GM21381 (cell line): ENCODE results near the gene FGR.
A peak's percentile ranks its signal among the peaks of the same experiment; 100 is the strongest.
"Not testable (repeated sequence)": the region's sequence is repeated elsewhere in the genome, so short reads cannot be mapped to it uniquely, and the experiment has no call there.

Source experiments
- ATAC-seq: cut with Tn5 transposase; IDR thresholded peaks from one replicate; pipeline ENCODE4 v1.9.1; 2021; ENCODE audit warnings: mild to moderate bottlenecking, moderate library complexity; ENCODE audit not compliant: unreplicated experiment

The FGR gene

DNA sequence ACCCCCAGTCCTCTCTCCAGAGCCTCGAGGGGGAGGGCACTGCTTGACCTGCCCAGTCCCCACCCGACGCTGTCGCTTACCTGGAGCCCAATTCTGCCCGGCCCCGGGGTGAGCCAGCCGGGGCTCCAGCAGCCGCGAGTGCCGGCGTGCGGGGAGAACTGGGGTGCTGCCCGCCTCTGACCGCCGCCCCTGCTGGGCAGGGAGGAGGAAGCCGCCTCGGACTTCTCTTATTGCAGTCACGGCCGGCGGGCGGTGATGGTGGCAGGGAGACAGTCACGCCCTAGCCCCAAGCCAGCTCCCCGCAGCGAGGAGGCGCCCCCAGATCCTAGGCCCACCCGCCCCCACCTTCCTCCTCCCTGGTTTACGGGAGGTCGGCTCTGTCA, at the start of gene FGR:
Gene FGR, minus strand, starts transcription at position 201 of the 383 bp plus-strand sequence. CDS start 11,269 bp downstream, outside the sequence.
- ATAC-seq: no peak

DNA sequence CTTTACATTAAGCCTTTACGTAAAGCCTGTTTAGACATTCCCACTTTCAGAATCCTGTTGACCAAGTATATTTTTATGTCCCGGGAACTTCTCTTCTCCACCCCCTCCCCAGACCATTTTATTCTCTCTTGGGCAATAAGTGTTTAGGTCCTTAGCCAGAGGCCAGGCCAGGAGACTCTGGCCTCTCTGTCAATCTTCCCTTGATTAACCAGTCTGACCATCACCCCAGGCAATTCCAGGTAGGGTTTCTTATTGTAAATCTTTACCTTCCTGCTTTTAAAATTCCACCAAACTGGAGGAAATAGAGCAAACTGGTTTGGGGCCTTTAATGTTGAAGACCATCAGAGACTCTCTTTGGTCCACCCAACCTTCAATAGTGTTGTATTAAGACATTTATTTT, 49.2 kb upstream of the FGR start:
- ATAC-seq: no peak

DNA sequence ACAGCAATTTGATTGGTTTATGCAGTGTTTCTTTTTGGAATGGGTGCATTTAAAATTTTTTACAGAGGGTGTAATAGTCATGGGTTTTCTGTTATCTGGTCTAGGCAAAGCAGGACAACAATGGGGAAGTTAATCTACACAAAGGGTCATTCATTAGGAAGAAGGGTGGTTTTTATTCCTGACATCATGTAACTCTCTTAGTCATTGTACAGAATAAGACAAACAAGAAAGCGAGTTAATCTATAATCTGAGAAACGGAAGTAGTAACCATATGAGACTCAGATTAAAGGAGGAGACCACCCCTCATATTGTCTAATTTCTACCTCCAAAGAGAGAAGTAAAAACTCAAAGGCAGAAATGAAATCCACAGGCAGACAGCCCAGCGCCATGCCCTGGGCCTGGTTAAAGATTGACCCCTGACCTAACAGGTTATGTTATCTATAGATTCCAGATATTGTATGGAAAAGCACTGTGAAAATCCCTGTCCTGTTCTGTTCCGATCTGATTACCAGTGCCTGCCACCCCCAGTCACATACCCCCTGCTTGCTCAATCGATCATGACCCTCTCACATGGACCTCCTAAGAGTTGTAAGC, 47.5 kb upstream of the FGR start:
- no peak for ATAC-seq

DNA sequence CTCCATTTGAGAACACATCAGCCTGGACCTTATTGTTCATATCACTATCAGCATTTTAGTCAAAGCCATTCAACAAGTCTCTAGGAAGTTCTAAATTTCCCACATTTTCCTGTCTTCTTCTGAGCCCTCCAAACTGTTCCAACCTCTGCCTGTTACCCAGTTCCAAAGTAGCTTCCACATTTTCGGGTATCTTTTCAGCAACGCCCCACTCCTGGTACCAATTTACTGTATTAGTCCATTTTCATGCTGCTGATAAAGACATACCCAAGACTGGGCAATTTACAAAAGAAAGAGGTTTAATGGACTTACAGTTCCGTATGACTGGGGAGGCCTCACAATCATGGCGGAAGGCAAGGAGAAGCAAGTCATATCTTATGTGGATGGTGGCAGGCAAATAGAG, 46.6 kb upstream of the FGR start:
- ATAC-seq: not testable (repeated sequence)

DNA sequence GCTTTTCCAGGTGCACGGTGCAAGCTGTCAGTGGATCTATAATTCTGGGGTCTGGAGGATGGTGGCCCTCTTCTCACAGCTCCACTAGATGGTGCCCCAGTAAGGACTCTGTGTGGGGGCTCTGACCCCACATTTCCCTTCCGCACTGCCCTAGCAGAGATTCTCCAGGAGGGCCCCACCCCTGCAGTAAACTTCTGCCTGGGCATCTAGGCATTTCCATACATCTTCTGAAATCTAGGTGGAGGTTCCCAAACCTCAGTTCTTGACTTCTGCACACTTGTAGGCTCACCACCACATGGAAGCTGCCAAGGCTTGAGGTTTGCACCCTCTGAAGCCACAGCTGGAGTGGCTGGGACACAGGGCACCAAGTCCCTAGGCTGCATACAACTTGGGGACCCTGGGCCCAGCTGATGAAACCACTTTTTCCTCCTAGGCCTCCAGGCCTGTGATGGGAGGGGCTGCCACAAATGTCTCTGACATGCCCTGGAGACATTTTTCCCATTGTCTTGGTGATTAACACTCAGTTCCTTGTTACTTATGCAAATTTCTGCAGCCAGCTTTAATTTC, 45.3 kb upstream of the FGR start:
- not testable (repeated sequence) for ATAC-seq

DNA sequence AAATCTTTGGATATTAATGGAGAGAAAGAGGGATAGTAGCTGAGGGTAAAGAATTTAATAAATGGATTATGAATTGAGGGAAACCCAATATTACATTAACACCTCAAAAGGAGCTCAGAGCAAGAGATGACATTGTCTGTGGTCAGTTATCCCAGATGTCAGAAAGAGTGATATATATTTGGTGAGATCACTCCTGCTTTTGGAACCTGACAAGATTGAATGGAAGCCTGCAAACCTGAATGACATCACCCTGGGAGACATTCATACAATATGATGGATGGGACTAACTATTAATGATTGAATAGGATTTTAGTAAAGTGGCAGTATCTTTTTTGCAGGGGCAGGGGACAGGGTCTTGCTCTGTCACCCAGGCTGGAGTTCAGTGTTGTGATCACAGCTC, 43.8 kb upstream of the FGR start:
- ATAC-seq: no peak

DNA sequence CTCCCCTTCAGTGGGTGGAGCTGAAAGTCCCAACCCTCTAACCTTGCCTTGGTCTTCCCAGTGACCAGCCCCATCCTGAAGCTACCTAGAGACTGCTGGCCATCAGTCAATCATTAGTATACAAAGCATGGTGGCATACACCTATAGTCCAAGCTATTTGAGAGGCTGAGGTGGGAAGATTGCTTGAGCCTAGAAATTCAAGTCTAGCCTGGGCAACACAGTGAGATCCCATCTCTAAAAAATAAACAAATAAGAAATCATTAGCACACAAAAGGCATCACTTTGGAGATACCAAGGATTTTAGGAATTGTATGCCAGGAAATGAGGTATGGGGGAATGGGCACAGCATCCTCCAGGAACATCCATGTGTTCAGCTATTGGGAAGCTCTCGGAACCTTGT, 41.4 kb upstream of the FGR start:
- ATAC-seq: no peak

DNA sequence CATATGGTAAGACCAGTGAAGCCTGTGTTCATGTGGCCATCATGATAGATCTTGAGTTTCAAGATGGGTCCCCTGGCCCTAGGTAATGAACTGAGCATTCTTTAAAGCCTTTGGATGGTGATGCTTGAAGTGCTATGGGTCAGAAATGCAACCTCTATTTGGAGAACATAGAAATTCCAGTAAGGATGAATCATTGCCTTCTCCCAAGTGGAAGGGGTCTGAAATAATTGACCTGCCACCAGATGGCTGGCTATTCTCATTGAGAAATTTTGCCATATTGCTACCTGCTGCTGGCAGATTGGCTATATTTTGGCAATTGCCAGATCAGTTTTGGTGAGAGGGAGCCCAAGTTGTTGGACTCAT, 37.7 kb upstream of the FGR start:
- no peak for ATAC-seq

DNA sequence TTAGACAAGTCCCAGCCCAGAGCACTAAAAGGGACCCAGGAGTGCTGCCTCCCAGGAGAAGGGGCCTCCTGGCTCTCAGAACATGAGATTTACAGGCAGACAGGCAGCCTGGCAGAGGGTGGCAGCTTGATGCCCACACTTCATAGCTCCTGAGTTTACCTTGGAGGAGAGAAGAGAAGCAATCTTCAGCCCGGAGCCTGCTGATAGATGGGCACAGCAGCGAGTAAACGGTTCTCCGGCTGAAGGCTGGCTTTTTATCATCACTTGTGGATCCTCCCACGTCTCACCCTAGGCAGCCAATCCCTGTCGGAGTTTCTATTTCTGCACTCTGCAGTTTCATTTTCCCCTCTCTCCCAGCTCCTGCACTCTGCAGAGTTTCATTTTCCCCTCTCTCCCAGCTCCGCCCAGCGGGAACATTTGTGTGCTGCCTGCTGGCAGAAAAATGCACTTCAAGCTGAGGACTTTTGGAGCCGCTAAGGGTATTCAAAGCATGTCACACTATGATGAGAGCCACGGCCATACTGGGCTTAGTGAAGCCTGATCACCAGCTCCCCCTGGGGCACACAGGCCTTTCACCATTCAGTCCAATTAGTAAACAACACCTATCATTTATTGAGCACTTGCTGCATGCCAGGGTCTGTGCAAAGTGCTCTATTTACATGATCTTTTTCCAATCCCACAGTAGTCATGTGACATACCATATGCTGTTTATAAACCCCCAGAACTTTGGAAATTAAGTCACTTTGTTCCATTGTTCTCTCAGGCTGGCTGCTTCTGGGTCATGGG, 37.2 kb upstream of the FGR start, which contains the start of gene IFI6:
Gene IFI6, minus strand, starts transcription at position 229 of the 786 bp plus-strand sequence. CDS start 2,878 bp downstream, outside the sequence.
- peak; percentile 95 for ATAC-seq

DNA sequence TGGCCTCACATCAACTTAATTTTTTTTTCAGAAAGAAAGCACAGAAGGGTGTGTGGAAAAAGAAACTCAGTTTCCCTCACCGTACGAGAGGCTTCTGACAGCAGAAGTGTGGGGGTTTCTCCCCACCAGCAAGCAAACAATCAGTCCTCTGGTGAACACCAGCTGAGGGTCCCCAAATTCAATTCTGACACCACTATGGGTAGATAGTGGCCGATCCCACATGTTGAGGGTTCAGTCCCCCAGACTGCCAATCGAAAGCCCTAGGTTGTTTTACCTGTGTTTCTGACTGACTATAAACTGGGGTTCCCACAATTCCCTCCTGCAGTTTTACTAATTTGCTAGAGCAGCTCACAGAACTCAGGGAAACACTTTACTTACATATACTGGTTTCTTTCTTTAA, 34.9 kb upstream of the FGR start:
- ATAC-seq: no peak

DNA sequence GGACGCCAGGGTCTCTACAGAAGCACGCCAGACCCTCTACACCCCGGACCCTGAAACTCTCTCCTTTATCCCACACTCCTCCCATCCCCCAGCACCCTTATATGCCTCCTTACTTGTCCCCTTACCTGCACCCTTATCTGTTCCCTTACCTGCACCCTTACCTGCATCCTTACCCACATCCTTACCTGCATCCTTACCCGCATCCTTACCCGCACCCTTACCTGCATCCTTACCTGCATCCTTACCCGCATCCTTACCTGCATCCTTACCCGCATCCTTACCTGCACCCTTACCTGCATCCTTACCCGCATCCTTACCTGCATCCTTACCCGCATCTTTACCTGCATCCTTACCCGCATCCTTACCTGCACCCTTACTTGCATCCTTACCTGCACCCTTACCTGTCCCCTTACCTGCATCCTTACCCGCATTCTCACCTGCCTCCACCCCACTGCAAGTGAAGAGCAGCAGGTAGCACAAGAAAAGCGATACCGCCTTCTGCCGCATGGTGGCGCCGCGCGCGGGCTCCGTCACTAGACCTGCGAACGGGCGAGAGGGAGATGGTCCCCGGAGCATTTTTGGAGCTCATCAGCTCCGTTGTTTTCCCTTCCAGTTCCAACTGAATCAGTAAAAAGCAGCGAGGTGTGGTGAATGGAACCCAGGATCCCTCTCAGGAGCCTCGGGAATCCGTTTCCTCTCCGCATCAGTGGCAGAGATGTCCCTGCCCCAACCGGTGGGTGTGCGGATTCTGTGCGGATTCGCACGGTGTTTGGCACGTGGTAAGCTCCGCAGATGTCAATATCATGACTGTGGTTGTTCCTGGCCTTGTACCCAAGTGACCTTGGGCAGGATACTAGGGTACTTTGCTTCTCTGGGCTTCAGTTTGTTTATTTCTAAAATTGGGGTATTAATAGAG, 34.1 kb upstream of the FGR start:
- ATAC-seq: no peak

DNA sequence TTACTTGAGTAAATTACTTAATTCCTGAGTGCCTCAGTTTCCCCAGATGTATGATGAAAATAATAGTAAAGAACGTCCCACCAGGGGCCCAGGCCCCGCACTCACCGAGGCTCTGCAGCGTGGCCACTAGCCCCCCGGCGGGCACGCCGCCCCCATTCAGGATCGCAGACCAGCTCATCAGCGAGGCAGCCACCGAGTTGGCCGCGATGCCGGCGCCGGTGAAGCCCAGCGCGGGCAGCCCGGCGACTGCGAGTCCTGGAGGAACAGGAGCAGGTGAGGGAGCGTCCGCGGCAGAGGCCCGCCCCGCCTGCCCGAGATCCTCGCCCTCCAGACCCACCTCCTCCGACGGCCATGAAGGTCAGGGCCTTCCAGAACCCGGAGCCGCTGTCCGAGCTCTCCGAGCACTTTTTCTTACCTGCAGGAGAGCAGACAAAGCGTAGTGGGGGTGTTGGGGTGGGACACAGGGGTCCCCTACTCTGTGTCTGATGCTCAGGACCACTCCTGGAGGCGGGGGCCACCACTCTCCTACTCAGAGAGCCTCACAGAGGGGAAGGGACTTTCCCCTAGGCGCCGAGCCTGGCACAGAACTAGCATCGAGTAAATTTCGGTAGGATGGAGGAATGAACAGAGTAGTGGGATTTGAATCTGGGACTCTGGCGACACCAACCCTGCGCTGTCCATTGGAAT, 33.3 kb upstream of the FGR start:
- ATAC-seq: no peak

DNA sequence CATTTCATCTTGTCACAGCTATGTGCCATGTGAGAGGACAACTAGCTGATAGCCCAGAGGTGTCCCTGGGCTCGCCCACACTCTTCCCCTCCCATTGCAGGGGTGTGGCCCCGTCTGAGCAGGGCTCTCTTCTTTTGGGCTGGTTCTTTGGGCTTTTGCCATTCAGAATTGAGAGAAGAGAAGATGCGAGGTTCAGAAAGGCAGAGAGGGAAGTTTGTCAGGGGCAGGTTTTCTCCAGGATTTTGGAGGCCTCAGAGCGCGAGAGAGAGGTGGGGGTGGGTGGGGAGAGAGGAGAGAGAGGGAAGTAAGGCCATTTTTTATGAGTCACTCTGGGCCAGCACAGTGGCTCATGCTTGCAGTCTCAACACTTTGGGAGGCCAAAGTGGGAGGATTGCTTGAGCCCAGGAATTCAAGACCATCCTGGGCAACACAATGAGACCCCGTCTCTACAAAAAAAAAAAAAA, 31.8 kb upstream of the FGR start:
- ATAC-seq: no peak

DNA sequence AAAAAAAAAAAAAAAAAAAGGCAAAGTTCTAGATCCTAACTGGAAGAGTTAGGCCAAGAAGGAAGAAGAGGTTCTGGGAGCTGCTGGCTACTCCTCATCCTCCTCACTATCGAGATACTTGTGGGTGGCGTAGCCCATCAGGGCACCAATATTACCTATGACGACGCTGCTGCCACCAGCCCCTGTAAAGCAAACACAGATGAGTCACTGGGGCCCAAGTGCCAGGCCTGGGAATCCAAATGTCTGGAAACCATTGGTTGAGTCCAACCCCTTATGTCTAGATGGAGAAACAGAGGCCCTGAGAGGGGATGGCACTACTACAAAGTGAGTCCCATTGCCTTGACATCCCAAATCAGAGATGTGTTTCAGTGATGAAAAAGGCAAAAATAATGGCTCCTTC, 31.3 kb upstream of the FGR start:
- ATAC-seq: no peak

DNA sequence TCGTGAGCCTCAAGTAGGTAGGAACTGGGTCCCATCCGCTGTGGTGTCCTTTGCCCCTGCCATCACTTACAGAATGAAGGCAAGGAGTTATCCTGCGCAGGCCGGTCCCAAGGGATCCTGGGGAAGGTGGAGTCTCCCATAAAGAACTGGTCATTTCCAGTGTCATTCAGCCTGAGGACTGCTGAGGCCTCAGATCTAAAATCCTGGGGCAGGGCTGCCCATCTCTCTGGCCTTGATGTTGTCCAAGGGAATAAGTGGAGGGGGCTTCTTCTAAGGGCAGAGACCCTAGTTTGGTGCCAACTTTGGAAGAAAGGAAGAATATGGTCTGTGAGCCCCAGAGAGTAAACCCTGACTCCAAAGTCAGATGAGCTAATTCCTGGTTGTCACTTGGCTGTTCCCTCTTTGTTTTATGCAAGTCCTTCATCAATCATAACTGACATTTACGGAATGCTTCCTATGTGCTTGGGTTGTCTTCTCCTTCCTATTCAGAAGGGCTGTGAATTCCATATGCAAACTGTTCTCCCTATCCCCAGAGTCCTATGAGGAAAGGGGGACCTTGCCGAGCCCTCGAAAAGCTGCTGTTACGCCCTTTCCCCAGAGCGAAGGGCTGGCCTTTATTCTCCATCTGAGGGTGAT, 30.1 kb upstream of the FGR start:
- ATAC-seq: no peak

DNA sequence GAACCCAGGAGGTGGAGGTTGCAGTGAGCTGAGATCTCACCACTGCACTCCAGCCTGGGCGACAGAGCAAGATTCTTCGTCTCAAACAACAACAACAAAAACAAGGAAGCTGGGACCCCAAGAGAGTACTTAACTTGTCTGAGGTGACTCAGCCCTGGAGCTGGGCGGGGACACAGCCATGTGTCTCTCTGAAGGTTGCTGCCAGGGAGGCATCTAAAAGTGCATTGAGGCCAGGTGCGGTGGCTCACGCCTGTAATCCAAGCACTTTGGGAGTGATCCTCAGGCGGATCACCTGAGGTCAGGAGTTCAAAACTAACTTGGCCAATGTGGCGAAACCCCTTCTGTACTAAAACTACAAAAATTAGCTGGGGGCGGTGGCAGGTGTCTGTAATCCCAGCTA, 29.3 kb upstream of the FGR start:
- no peak for ATAC-seq

DNA sequence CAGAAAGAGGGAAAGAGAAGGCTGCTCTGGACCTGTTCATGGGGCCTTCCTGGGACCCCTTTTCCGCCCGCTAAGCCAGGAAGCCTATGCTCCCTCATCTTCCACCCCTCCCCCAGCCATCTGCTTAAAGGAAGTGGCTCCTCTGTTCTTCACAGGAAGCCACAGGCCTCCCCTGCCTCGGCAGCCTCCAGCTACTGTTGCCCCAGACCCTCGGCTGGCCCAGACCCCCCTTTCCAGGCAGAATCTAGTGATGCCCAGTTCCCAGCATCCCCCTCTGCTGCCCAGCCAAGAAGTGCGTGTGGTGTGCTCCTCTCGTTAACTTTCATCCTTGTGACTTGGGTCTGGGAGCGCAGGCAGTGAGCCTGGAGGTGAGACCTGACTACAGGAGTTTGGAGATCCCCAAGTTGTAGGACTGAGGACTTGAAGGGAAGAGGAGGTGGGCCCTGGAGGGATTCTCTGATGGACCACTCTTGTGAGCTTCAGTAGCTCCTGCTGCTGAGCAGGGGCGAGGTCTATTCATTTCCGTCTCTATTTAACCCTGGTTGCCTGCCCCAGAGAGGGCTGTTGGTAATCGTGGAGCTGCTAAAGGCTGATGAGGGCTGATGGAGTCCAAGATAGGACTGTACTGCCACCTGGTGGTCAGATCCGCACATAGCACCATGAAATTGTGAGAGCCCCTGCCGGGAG, 27.9 kb upstream of the FGR start:
- peak; percentile 27 for ATAC-seq

DNA sequence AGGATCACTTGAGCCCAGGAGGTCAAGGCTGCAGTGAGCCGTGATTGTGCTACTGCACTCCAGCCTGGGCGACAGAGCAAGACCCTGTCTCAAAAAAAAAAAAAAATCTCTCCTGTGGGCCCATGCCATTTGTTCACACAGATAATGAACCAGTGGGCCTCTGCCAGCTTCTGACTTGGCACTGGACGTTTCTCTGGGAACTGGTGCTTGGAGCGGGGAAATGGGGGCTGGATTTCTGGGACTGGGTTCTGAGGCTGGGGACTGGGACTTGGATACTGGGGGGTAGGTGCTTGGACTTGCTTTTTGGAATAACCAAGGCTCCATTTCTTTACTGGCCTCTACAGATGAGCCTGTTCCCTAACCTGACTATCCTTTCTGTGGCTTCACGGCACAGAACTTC, 27.3 kb upstream of the FGR start:
- ATAC-seq: no peak

DNA sequence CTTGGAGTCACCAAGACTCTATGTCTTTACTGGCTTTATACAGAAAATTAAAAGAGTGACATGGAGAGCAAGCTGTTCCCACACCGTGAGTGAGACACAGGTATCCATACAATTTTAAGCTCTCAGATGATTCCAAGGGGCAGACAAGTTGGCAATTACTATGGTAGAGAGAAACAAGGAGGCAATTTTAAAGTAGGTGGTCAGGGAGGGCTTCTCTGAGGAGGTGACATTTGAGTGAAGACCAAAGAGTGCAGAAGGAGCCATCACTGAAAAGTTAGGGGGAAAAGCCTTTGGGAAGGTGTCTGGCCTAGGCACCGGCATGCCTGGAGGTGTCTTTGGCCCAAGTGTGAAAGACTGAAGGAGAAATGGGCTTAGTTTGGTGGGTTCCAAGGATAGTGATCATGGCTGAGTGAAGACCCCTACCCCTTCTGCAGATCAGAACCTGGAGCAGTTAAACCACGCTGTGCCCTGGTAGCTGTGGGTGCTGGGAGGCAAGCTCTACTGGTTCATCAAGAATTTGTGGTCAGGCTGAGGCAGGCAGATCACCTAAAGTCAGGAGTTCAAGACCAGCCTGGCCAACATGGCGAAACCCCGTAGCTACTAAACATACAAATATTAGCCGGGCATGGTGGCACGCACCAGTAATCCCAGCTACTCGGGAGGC, 26.6 kb upstream of the FGR start:
- ATAC-seq: no peak
